ENCODE data around the gene IFNL2.

IFNL2 gene

DNA sequence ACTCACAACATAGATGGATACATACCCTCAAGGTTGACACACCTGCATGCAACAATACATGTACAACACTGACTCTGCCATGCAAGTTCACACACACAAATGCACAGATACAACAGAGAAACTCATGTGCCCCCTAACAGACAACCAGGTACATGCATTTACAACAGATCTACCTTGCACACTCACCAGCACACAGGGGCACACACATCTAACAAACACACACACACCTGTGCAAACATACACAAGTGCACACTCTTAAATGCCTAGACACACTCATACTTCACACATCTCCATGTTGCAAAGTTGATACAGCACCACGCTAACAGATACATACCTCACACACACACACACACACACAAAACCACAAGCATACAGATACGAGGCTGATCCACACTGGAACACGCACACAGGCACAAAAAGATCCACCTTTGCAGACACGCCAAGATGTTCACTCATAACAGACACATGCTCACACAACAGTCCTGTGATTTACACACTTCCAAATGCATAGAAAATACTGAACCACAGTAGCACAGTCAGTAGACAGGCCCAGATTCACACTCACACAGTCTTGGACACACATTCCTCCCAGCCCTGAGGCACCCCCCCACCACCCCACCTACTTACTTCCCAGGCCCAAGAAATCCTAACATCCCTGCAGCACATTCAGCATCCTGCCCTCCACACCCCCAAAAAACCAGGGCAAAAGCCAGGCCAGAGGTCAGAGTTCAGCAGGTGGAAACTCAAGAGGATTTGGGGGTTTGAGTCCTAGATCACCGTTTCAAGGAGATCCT, 51.1 kb downstream of the IFNL2 start:
- FAIRE-seq = peak; percentile 11
- TF ChIP-seq, protein P1, sequence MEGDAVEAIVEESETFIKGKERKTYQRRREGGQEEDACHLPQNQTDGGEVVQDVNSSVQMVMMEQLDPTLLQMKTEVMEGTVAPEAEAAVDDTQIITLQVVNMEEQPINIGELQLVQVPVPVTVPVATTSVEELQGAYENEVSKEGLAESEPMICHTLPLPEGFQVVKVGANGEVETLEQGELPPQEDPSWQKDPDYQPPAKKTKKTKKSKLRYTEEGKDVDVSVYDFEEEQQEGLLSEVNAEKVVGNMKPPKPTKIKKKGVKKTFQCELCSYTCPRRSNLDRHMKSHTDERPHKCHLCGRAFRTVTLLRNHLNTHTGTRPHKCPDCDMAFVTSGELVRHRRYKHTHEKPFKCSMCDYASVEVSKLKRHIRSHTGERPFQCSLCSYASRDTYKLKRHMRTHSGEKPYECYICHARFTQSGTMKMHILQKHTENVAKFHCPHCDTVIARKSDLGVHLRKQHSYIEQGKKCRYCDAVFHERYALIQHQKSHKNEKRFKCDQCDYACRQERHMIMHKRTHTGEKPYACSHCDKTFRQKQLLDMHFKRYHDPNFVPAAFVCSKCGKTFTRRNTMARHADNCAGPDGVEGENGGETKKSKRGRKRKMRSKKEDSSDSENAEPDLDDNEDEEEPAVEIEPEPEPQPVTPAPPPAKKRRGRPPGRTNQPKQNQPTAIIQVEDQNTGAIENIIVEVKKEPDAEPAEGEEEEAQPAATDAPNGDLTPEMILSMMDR (IDR thresholded peaks at IDR 0.05; ENCODE audit: insufficient read depth, missing control alignments) = no peak
- DNase-seq (ENCODE audit: insufficient read length, low spot score) = no peak

Measured in D721Med (cell line).